HepG2 (cell line): ENCODE results near the gene SKI. TPM values are rescaled to one million over a fixed set of nuclear protein-coding genes. Genes with fewer than 3 reads are reported as not detected.

Experiments used
- ZNF772 ChIP-seq: sonication (generic); formaldehyde crosslinking; IDR thresholded peaks from 2 replicates; pipeline ENCODE4 v1.5.0; 2020; ENCODE audit warnings: mild to moderate bottlenecking, missing genetic modification reagents
- polyA plus RNA-seq, 8 experiments: library from polyadenylated mRNA; depleted of rRNA in 3 of 8; stranded (reverse) in 7 of 8; unstranded in 1 of 8; fragments of >200 nt; fragmentation: Illumina TruSeq in 4 of 8; extraction: Trizol in 4 of 8; gene quantifications; 2 replicates each; pipeline versions ENCODE4 v1.2.1 to v1.2.3, GENCODE V29; 2011 to 2016; ENCODE audit warnings: low read depth in 4 of 8, missing spikeins in 1 of 8, mixed read lengths in 1 of 8; ENCODE audit not compliant: insufficient read depth in 1 of 8
- total RNA-seq, 5 experiments: library from RNA; depleted of rRNA; stranded (reverse); fragments of >200 nt; fragmentation: Illumina TruSeq; extraction: Trizol; gene quantifications; 2 replicates each; pipeline ENCODE4 v1.2.3, GENCODE V29; 2016; ENCODE audit warnings: low read depth in 1 of 5
- TF ChIP-seq, protein P1 (sequence below): sonication (generic); formaldehyde crosslinking; IDR thresholded peaks from 2 replicates; pipeline ENCODE4 v1.4.0; 2020; ENCODE audit warnings: mild to moderate bottlenecking, missing genetic modification reagents
- TF ChIP-seq, protein P2 (sequence below): sonication (generic); formaldehyde crosslinking; IDR thresholded peaks from 2 replicates; pipeline ENCODE4 v1.5.0; 2020; ENCODE audit warnings: missing genetic modification reagents
- TF ChIP-seq, protein P3 (sequence below): sonication (generic); IDR thresholded peaks from 2 replicates; pipeline ENCODE4 v1.6.1; 2016; ENCODE audit warnings: low read depth, borderline replicate concordance
- TF ChIP-seq, protein P4 (sequence below): sonication (generic); formaldehyde crosslinking; IDR thresholded peaks from 2 replicates; pipeline ENCODE4 v1.5.1; 2020; ENCODE audit warnings: mild to moderate bottlenecking, missing genetic modification reagents, moderate library complexity
- TF ChIP-seq, protein P5 (sequence below): sonication (generic); formaldehyde crosslinking; IDR thresholded peaks from 2 replicates; pipeline ENCODE4 v1.5.0; 2020; ENCODE audit warnings: missing genetic modification reagents, mild to moderate bottlenecking, borderline replicate concordance
- TF ChIP-seq, protein P6 (sequence below), 2 experiments: fragments of 450-650 bp in 1 of 2; sonication (generic) in 1 of 2; formaldehyde crosslinking in 1 of 2; IDR thresholded peaks; 2 replicates each; pipeline versions ENCODE4 v1.6.1 to v1.8.0; 2016 to 2022; ENCODE audit warnings: antibody characterized with exemption in 1 of 2, mild to moderate bottlenecking in 1 of 2, missing genetic modification reagents in 1 of 2

The SKI gene
- total and polyA plus RNA-seq, 2 of the 13 experiments (the other 11 are each of a cell fraction or from before 2014, with no cell fraction given) = 4.7 to 6.9 TPM

DNA sequence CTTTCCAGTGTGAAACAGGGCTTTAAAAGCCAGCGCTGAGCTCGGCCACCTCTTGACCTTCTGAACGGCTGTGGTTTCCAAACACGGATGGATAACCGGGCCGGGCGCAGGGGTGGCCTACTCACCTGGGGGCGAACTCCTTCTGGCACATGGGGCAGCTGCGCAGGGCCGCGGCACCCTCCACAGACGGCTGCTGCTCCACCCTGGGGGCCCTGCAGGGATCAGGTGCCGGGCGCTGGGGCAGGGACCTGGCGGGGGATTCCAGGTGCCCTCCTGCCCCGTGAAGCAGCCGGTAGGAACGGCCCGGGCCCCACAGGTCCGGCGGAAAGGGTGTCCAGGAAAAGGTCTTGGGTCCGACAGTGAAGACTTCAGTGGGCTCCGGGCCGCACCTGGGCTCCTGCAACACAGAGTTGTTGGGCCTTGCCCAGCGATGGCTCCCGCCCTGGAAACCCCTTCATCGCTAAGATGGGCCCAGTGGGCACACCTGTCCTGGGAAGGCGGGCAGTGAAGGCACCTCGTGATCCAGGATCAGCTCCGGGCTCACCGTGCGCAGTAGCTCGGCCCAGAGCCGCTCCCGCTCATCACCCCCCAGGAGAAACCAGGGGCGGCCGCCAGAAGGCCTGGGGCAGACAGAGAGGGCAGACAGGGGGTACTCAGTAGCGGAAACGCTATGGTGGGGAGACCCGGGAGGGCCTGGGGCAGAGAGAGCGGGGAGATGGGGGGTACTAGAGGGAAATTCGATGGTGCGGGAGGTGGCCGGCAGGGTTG is 34.4 kb upstream of the SKI start (continued):
- TF ChIP-seq, protein P1, sequence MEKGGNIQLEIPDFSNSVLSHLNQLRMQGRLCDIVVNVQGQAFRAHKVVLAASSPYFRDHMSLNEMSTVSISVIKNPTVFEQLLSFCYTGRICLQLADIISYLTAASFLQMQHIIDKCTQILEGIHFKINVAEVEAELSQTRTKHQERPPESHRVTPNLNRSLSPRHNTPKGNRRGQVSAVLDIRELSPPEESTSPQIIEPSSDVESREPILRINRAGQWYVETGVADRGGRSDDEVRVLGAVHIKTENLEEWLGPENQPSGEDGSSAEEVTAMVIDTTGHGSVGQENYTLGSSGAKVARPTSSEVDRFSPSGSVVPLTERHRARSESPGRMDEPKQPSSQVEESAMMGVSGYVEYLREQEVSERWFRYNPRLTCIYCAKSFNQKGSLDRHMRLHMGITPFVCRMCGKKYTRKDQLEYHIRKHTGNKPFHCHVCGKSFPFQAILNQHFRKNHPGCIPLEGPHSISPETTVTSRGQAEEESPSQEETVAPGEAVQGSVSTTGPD = no peak
- TF ChIP-seq, protein P2, sequence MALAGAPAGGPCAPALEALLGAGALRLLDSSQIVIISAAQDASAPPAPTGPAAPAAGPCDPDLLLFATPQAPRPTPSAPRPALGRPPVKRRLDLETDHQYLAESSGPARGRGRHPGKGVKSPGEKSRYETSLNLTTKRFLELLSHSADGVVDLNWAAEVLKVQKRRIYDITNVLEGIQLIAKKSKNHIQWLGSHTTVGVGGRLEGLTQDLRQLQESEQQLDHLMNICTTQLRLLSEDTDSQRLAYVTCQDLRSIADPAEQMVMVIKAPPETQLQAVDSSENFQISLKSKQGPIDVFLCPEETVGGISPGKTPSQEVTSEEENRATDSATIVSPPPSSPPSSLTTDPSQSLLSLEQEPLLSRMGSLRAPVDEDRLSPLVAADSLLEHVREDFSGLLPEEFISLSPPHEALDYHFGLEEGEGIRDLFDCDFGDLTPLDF (CRISPR knock-in tag) = no peak
- TF ChIP-seq, protein P3, sequence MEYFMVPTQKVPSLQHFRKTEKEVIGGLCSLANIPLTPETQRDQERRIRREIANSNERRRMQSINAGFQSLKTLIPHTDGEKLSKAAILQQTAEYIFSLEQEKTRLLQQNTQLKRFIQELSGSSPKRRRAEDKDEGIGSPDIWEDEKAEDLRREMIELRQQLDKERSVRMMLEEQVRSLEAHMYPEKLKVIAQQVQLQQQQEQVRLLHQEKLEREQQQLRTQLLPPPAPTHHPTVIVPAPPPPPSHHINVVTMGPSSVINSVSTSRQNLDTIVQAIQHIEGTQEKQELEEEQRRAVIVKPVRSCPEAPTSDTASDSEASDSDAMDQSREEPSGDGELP = peak; percentile 23; the same call in 1 of the 2 replicates
- TF ChIP-seq, protein P4, sequence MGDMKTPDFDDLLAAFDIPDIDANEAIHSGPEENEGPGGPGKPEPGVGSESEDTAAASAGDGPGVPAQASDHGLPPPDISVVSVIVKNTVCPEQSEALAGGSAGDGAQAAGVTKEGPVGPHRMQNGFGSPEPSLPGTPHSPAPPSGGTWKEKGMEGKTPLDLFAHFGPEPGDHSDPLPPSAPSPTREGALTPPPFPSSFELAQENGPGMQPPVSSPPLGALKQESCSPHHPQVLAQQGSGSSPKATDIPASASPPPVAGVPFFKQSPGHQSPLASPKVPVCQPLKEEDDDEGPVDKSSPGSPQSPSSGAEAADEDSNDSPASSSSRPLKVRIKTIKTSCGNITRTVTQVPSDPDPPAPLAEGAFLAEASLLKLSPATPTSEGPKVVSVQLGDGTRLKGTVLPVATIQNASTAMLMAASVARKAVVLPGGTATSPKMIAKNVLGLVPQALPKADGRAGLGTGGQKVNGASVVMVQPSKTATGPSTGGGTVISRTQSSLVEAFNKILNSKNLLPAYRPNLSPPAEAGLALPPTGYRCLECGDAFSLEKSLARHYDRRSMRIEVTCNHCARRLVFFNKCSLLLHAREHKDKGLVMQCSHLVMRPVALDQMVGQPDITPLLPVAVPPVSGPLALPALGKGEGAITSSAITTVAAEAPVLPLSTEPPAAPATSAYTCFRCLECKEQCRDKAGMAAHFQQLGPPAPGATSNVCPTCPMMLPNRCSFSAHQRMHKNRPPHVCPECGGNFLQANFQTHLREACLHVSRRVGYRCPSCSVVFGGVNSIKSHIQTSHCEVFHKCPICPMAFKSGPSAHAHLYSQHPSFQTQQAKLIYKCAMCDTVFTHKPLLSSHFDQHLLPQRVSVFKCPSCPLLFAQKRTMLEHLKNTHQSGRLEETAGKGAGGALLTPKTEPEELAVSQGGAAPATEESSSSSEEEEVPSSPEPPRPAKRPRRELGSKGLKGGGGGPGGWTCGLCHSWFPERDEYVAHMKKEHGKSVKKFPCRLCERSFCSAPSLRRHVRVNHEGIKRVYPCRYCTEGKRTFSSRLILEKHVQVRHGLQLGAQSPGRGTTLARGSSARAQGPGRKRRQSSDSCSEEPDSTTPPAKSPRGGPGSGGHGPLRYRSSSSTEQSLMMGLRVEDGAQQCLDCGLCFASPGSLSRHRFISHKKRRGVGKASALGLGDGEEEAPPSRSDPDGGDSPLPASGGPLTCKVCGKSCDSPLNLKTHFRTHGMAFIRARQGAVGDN (CRISPR knock-in tag) = peak; percentile 84
- peak; percentile 4; the same call in 1 of the 2 replicates for TF ChIP-seq ZNF772 (CRISPR knock-in tag)
- TF ChIP-seq, protein P5, sequence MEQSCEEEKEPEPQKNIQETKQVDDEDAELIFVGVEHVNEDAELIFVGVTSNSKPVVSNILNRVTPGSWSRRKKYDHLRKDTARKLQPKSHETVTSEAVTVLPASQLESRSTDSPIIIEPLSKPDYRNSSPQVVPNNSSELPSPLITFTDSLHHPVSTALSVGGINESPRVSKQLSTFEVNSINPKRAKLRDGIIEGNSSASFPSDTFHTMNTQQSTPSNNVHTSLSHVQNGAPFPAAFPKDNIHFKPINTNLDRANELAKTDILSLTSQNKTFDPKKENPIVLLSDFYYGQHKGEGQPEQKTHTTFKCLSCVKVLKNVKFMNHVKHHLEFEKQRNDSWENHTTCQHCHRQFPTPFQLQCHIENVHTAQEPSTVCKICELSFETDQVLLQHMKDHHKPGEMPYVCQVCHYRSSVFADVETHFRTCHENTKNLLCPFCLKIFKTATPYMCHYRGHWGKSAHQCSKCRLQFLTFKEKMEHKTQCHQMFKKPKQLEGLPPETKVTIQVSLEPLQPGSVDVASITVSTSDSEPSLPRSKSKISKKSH (CRISPR knock-in tag) = 0 out of 2 replicates have a peak, but pooled peaks have one; percentile 40
- TF ChIP-seq, protein P6, sequence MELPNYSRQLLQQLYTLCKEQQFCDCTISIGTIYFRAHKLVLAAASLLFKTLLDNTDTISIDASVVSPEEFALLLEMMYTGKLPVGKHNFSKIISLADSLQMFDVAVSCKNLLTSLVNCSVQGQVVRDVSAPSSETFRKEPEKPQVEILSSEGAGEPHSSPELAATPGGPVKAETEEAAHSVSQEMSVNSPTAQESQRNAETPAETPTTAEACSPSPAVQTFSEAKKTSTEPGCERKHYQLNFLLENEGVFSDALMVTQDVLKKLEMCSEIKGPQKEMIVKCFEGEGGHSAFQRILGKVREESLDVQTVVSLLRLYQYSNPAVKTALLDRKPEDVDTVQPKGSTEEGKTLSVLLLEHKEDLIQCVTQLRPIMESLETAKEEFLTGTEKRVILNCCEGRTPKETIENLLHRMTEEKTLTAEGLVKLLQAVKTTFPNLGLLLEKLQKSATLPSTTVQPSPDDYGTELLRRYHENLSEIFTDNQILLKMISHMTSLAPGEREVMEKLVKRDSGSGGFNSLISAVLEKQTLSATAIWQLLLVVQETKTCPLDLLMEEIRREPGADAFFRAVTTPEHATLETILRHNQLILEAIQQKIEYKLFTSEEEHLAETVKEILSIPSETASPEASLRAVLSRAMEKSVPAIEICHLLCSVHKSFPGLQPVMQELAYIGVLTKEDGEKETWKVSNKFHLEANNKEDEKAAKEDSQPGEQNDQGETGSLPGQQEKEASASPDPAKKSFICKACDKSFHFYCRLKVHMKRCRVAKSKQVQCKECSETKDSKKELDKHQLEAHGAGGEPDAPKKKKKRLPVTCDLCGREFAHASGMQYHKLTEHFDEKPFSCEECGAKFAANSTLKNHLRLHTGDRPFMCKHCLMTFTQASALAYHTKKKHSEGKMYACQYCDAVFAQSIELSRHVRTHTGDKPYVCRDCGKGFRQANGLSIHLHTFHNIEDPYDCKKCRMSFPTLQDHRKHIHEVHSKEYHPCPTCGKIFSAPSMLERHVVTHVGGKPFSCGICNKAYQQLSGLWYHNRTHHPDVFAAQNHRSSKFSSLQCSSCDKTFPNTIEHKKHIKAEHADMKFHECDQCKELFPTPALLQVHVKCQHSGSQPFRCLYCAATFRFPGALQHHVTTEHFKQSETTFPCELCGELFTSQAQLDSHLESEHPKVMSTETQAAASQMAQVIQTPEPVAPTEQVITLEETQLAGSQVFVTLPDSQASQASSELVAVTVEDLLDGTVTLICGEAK (IDR thresholded peaks at IDR 0.05) = no peak
- TF ChIP-seq, protein P6 (CRISPR knock-in tag; IDR thresholded peaks at IDR 0.05) = peak; percentile 55; the same call in 1 of the 2 replicates
